Testis (tissue), 2 donors: ENCODE data around the gene MYH14.

ENCODE experiments used
- CTCF ChIP-seq, 3 experiments: fragments of 450-650 bp in 2 of 3; fragments of 200-600 bp in 1 of 3; sonication (generic) in 1 of 3; IDR thresholded peaks; one replicate each; pipeline ENCODE4 v1.5.1; 2016 to 2019; ENCODE audit warnings: antibody characterized with exemption in 3 of 3, mild to moderate bottlenecking in 2 of 3, moderate library complexity in 1 of 3
- POLR2A ChIP-seq: fragments of 450-650 bp; IDR thresholded peaks from one replicate; pipeline ENCODE4 v1.6.1; 2017; ENCODE audit warnings: antibody characterized with exemption, mild to moderate bottlenecking, moderate library complexity

- no peak for TF ChIP-seq CTCF (IDR thresholded peaks at IDR 0.05)
- no peak for TF ChIP-seq POLR2A
Observed at GRCh38 chr19:50205681-50206138, 2.3 kb downstream of the MYH14 start.
